ENCODE measurements around the gene CISD3.

The CISD3 gene

GRCh38 chr17:38779965-38780752 is 50.0 kb downstream of the CISD3 start:
- no peak for ATAC-seq

GRCh38 chr17:38783227-38783626 is 53.1 kb downstream of the CISD3 start:
- ATAC-seq, result no peak

All from activated CD4-positive, CD25-positive, alpha-beta regulatory T cell treated with anti-CD3 and anti-CD28 coated beads, Interleukin-2, amount 50 U/mL, for 24 hours (primary cell).